ENCODE measurements around the gene ANKFN1. TPM values are rescaled to one million over a fixed set of nuclear protein-coding genes. Genes with fewer than 3 reads are reported as not detected.

The ANKFN1 gene
- total RNA-seq, 1 donor from 2014 or later = not detected

DNA sequence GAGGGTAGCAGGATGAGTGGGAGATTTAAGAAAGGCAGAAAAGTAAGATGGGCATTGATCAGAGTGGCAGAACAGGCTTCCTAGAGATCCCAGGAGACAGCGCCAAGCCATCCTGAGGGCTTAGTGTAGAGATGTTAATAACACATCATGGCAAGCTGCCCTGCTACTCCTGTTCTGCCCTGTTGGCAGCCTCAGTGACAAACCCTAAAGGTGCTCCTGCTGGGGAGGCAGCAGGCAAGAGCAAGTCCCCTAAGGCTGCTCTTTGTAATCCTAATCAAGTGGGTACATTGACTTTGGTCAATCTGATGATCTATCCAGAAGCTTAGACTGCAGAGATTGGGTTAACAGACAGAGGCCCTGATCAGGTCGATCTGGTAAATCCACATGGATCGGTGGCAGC lies 16.3 kb downstream of the ANKFN1 start:
- H3K9me3 ChIP-seq (ENCODE audit: insufficient read depth, low read depth, low read length) = no peaks in the 10 kb centered on the region
- no peaks in the 10 kb centered on the region for H3K27me3 ChIP-seq (ENCODE audit: insufficient read depth, low read length)
- no peak overlapping the region for H2AFZ ChIP-seq (ENCODE audit: low read depth, low read length)
- no peak overlapping the region for H3K27ac Mint-ChIP-seq (ENCODE audit: unreplicated experiment)
- no peaks in the 10 kb centered on the region for H3K9me3 Mint-ChIP-seq (ENCODE audit: unreplicated experiment)
- no peaks in the 10 kb centered on the region for H3K27me3 Mint-ChIP-seq (ENCODE audit: low read depth, unreplicated experiment)
- DNase-seq (ENCODE audit: low read depth) = no peak
- no peaks in the 10 kb centered on the region for H3K36me3 ChIP-seq (ENCODE audit: insufficient read depth, low read length)
- no peak overlapping the region for H3K4me3 ChIP-seq (ENCODE audit: insufficient read depth, low read depth, low read length)
- no peak overlapping the region for H3K27ac ChIP-seq (ENCODE audit: low read depth, low read length)
- TF ChIP-seq, protein P1, sequence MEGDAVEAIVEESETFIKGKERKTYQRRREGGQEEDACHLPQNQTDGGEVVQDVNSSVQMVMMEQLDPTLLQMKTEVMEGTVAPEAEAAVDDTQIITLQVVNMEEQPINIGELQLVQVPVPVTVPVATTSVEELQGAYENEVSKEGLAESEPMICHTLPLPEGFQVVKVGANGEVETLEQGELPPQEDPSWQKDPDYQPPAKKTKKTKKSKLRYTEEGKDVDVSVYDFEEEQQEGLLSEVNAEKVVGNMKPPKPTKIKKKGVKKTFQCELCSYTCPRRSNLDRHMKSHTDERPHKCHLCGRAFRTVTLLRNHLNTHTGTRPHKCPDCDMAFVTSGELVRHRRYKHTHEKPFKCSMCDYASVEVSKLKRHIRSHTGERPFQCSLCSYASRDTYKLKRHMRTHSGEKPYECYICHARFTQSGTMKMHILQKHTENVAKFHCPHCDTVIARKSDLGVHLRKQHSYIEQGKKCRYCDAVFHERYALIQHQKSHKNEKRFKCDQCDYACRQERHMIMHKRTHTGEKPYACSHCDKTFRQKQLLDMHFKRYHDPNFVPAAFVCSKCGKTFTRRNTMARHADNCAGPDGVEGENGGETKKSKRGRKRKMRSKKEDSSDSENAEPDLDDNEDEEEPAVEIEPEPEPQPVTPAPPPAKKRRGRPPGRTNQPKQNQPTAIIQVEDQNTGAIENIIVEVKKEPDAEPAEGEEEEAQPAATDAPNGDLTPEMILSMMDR (IDR thresholded peaks at IDR 0.05; ENCODE audit: insufficient read depth, low read depth, low read length) = no peak
- TF ChIP-seq EZH2 (IDR thresholded peaks at IDR 0.05; ENCODE audit: insufficient read depth, low read length) = no peak
- H3K4me2 ChIP-seq (ENCODE audit: low read length) = no peak overlapping the region
- H3K79me2 ChIP-seq (ENCODE audit: insufficient read depth, low read length) = no peaks in the 10 kb centered on the region
- no peaks in the 10 kb centered on the region for H3K4me1 ChIP-seq (ENCODE audit: insufficient read depth, low read length)
- no peaks in the 10 kb centered on the region for H4K20me1 ChIP-seq (ENCODE audit: insufficient read depth, low read length)
- H3K9ac ChIP-seq (ENCODE audit: low read length) = no peak overlapping the region
- no peaks in the 10 kb centered on the region for H3K36me3 Mint-ChIP-seq (ENCODE audit: low read depth, unreplicated experiment)
- peaks cover 6% of the 10 kb centered on the region for H3K4me1 Mint-ChIP-seq (ENCODE audit: low read depth, unreplicated experiment)
- FAIRE-seq = no peak
- H3K4me3 Mint-ChIP-seq (ENCODE audit: unreplicated experiment) = no peak overlapping the region

DNA sequence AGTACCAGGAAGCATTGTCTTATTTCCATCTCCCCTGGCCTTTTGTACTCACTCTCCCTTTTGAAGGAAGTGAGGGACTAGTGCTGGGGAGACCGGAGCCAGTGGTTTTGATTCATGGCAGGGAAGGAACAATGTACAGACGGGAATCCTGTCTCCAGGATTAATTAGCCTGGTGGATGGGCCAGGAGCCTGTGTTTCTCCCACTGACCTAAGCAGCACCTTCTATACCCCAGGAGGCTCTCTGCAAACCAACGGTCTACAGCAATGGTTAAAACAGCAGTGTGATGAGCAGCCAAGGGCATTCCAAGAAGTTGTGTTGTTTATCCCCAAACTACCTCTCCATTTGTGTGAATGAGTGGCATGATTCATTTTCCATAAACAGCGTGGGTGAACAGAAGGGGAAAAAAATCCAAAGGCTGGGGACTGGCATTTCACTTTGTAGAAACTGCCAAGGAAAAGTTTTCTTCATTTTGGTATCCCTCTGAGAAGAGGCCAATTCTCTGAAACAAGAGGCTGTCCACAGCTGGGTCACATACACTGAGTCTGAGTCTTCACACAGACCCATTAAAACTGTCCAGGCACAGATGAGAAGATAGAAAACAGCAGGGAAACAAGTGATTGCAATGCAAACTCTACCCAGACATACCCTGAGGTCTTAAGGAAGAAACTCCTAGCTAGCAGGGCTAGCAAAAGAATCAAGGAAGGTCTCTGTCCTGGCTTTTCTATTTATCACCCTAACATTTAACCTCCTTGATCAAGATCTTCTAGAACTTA lies 18.1 kb downstream of the ANKFN1 start:
- H3K9me3 ChIP-seq (ENCODE audit: insufficient read depth, low read depth, low read length) = no peaks in the 10 kb centered on the region
- H3K27me3 Mint-ChIP-seq (ENCODE audit: low read depth, unreplicated experiment) = no peaks in the 10 kb centered on the region
- H3K27ac ChIP-seq (ENCODE audit: low read depth, low read length) = no peak overlapping the region
- no peaks in the 10 kb centered on the region for H3K36me3 ChIP-seq (ENCODE audit: insufficient read depth, low read length)
- H2AFZ ChIP-seq (ENCODE audit: low read depth, low read length) = no peak overlapping the region
- DNase-seq (ENCODE audit: low read depth) = no peak
- no peaks in the 10 kb centered on the region for H3K27me3 ChIP-seq (ENCODE audit: insufficient read depth, low read length)
- no peaks in the 10 kb centered on the region for H4K20me1 ChIP-seq (ENCODE audit: insufficient read depth, low read length)
- no peak overlapping the region for H3K9ac ChIP-seq (ENCODE audit: low read length)
- no peak for TF ChIP-seq EZH2 (IDR thresholded peaks at IDR 0.05; ENCODE audit: insufficient read depth, low read length)
- TF ChIP-seq, protein P1 (IDR thresholded peaks at IDR 0.05; ENCODE audit: insufficient read depth, low read depth, low read length) = no peak
- H3K4me3 Mint-ChIP-seq (ENCODE audit: unreplicated experiment) = no peak overlapping the region
- no peaks in the 10 kb centered on the region for H3K36me3 Mint-ChIP-seq (ENCODE audit: low read depth, unreplicated experiment)
- no peak overlapping the region for H3K4me3 ChIP-seq (ENCODE audit: insufficient read depth, low read depth, low read length)
- H3K4me1 Mint-ChIP-seq (ENCODE audit: low read depth, unreplicated experiment) = peaks cover 17% of the 10 kb centered on the region
- no peak overlapping the region for H3K27ac Mint-ChIP-seq (ENCODE audit: unreplicated experiment)
- no peak overlapping the region for H3K4me2 ChIP-seq (ENCODE audit: low read length)
- H3K79me2 ChIP-seq (ENCODE audit: insufficient read depth, low read length) = no peaks in the 10 kb centered on the region
- no peaks in the 10 kb centered on the region for H3K4me1 ChIP-seq (ENCODE audit: insufficient read depth, low read length)
- H3K9me3 Mint-ChIP-seq (ENCODE audit: unreplicated experiment) = no peaks in the 10 kb centered on the region
- FAIRE-seq = no peak

DNA sequence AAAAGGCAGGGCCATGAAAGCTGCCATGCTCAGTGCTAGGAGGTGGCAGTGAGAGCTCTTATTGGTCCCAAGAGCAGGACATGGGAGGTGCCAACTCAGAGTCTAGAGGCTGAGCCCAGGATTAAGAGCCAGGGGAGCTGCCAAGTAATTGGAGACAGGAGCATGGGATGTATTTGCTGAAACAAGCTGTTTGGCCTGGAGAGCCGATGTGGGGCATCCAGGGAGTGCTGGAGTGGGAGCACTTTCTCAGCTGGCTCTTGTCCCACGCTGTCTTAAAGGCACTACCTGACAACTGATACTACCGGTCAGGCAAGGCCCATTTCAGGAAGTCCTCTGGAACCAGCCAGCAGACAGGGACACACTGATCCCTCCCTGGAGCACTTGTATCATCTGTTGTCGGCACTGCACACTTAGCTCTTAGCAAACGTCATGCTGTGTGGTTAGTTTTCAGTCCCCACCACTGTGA lies 19.3 kb downstream of the ANKFN1 start:
- Mint-ChIP-seq H3K27me3 (ENCODE audit: low read depth, unreplicated experiment) (no peaks in the 10 kb centered on the region), H3K36me3 (ENCODE audit: low read depth, unreplicated experiment) (no peaks in the 10 kb centered on the region), H3K27ac (ENCODE audit: unreplicated experiment) (no peak overlapping the region), H3K4me3 (ENCODE audit: unreplicated experiment) (no peak overlapping the region), H3K9me3 (ENCODE audit: unreplicated experiment) (no peaks in the 10 kb centered on the region), H3K4me1 (ENCODE audit: low read depth, unreplicated experiment) (peaks cover 20% of the 10 kb centered on the region)
- no peak overlapping the region for H3K9ac ChIP-seq (ENCODE audit: low read length)
- H3K4me3 ChIP-seq (ENCODE audit: insufficient read depth, low read depth, low read length) = no peak overlapping the region
- no peaks in the 10 kb centered on the region for H3K79me2 ChIP-seq (ENCODE audit: insufficient read depth, low read length)
- TF ChIP-seq, protein P1 (IDR thresholded peaks at IDR 0.05; ENCODE audit: insufficient read depth, low read depth, low read length) = no peak
- TF ChIP-seq EZH2 (IDR thresholded peaks at IDR 0.05; ENCODE audit: insufficient read depth, low read length) = no peak
- no peak for FAIRE-seq
- no peaks in the 10 kb centered on the region for H3K9me3 ChIP-seq (ENCODE audit: insufficient read depth, low read depth, low read length)
- H3K27ac ChIP-seq (ENCODE audit: low read depth, low read length) = no peak overlapping the region
- no peak for DNase-seq (ENCODE audit: low read depth)
- no peaks in the 10 kb centered on the region for H3K4me1 ChIP-seq (ENCODE audit: insufficient read depth, low read length)
- H4K20me1 ChIP-seq (ENCODE audit: insufficient read depth, low read length) = no peaks in the 10 kb centered on the region
- no peak overlapping the region for H2AFZ ChIP-seq (ENCODE audit: low read depth, low read length)
- no peak overlapping the region for H3K4me2 ChIP-seq (ENCODE audit: low read length)
- H3K27me3 ChIP-seq (ENCODE audit: insufficient read depth, low read length) = no peaks in the 10 kb centered on the region
- no peaks in the 10 kb centered on the region for H3K36me3 ChIP-seq (ENCODE audit: insufficient read depth, low read length)
